Stomach (tissue), 4 donors: Measurements from ENCODE around the gene MTM1.

Experiments used
- CTCF ChIP-seq, 7 experiments: fragments of 450-650 bp in 4 of 7; fragments of 200-600 bp in 3 of 7; sonication (generic) in 3 of 7; IDR thresholded peaks; one replicate each; pipeline ENCODE4 v1.5.1; 2016 to 2019; ENCODE audit warnings: antibody characterized with exemption in 7 of 7, control low read depth in 2 of 7, mild to moderate bottlenecking in 1 of 7
- EP300 ChIP-seq: sonication (generic); formaldehyde crosslinking; IDR thresholded peaks from one replicate; pipeline ENCODE4 v1.6.1; 2017; ENCODE audit warnings: antibody characterized with exemption

DNA sequence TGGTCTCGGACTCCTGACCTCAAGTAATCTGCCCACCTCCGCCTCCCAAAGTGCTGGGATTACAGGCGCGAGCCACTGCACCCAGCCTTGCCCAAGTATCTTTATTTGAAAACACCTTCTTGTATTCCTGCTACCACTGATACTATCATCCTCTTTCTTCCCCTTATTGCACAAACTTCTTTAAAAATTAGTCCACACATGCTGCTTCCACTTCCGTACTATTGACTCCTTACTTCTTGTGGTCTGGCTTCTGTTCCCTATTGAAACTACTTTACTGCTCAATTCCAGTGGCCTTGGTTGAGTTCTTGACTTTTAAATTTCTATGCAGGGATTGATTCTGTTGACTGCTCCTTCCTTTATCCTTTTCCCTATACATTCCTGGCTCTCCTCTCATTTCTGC, 38.8 kb downstream of the MTM1 start:
- no peak for TF ChIP-seq CTCF (IDR thresholded peaks at IDR 0.05)
- no peak for TF ChIP-seq EP300
